SU-DHL-6 (cell line): ENCODE measurements around the gene GINS2.

Experiments used
- H2AFZ ChIP-seq: fragments of 200-600 bp; sonication (generic); 2 replicates; pipeline ENCODE4 v1.6.1; 2014; ENCODE audit warnings: low read depth, mild to moderate bottlenecking, moderate library complexity, mixed read lengths, antibody characterized with exemption, low read length; ENCODE audit not compliant: severe bottlenecking
- H3F3A ChIP-seq: fragments of 200-600 bp; shearing (Covaris generic); 2 replicates; pipeline ENCODE4 v1.6.0; 2016; ENCODE audit warnings: antibody characterized with exemption, mild to moderate bottlenecking; ENCODE audit not compliant: insufficient read depth
- H3K27ac ChIP-seq: fragments of 200-600 bp; sonication (generic); 2 replicates; pipeline ENCODE4 v1.5.1; 2016; ENCODE audit warnings: low read depth, mild to moderate bottlenecking, low read length, moderate library complexity, mixed read lengths
- H3K27me3 ChIP-seq: fragments of 200-600 bp; sonication (generic), shearing (Covaris generic); 2 replicates; pipeline ENCODE4 v1.6.0; 2014; ENCODE audit warnings: mild to moderate bottlenecking, low read length
- H3K36me3 ChIP-seq: fragments of 200-600 bp; sonication (generic); 2 replicates; pipeline ENCODE4 v1.6.1; 2014; ENCODE audit warnings: mild to moderate bottlenecking, low read length, mixed read lengths
- H3K4me2 ChIP-seq: fragments of 300-600, 200-600 bp; shearing (Covaris generic), sonication (generic); 2 replicates; pipeline ENCODE4 v1.6.0; 2014; ENCODE audit warnings: low read length, low read depth, mild to moderate bottlenecking; ENCODE audit not compliant: poor library complexity, severe bottlenecking
- H3K4me3 ChIP-seq: fragments of 200-600 bp; sonication (generic); 2 replicates; pipeline ENCODE4 v1.5.1; 2014; ENCODE audit warnings: antibody characterized with exemption, low read length, mild to moderate bottlenecking, mixed read lengths; ENCODE audit not compliant: insufficient read depth, poor library complexity, severe bottlenecking
- H3K79me2 ChIP-seq: fragments of 200-600 bp; sonication (generic); 2 replicates; pipeline ENCODE4 v1.6.1; 2014; ENCODE audit warnings: mild to moderate bottlenecking, low read length, moderate library complexity; ENCODE audit not compliant: insufficient read depth
- H3K9ac ChIP-seq: fragments of 200-600 bp; sonication (generic); 2 replicates; pipeline ENCODE4 v1.7.0; 2014; ENCODE audit warnings: mild to moderate bottlenecking, low read length
- H3K9me2 ChIP-seq: fragments of 200-600 bp; sonication (generic); replicated peaks from 2 replicates; pipeline ENCODE4 v1.6.1; 2014; ENCODE audit warnings: low read length; ENCODE audit not compliant: insufficient read depth
- H3K9me3 ChIP-seq: fragments of 200-600 bp; sonication (generic); 2 replicates; pipeline ENCODE4 v1.6.1; 2014; ENCODE audit warnings: low read length, mixed read lengths; ENCODE audit not compliant: insufficient read depth
- H4K20me1 ChIP-seq: fragments of 200-600 bp; sonication (generic); 2 replicates; pipeline ENCODE4 v1.6.1; 2014; ENCODE audit warnings: low read depth, mild to moderate bottlenecking, antibody characterized with exemption, low read length, moderate library complexity, mixed read lengths
- CTCF ChIP-seq: fragments of 200-600 bp; sonication (generic); IDR thresholded peaks from one replicate; pipeline ENCODE4 v1.5.1; 2017; ENCODE audit warnings: antibody characterized with exemption, mild to moderate bottlenecking, low read length, moderate library complexity; ENCODE audit not compliant: insufficient read depth, poor library complexity, severe bottlenecking
- EZH2phosphoT487 ChIP-seq: fragments of 200-600 bp; sonication (generic), shearing (Covaris generic); conservative IDR thresholded peaks from 2 replicates; pipeline ENCODE4 v1.6.1; 2018; ENCODE audit warnings: mild to moderate bottlenecking, antibody characterized with exemption, low read length, moderate library complexity, mixed read lengths

The GINS2 gene

GRCh38 chr16:85717393-85718152 is 28.8 kb upstream of the GINS2 start:
- TF ChIP-seq CTCF = peak; percentile 38
- TF ChIP-seq EZH2phosphoT487 = no peak
- Histone ChIP-seq H3K27ac (no peak overlapping the region), H3K9ac (no peak overlapping the region), H3F3A (no peaks in the 10 kb centered on the region), H4K20me1 (no peaks in the 10 kb centered on the region), H3K9me2 (no peaks in the 10 kb centered on the region), H3K36me3 (no peaks in the 10 kb centered on the region), H3K4me2 (no peak overlapping the region), H2AFZ (no peak overlapping the region), H3K4me3 (no peak overlapping the region), H3K9me3 (no peaks in the 10 kb centered on the region), H3K79me2 (no peaks in the 10 kb centered on the region), H3K27me3 (no peaks in the 10 kb centered on the region)

- Histone ChIP-seq H3K27ac (no peak overlapping the region), H4K20me1 (no peaks in the 10 kb centered on the region), H3K4me2 (no peak overlapping the region), H3K9ac (no peak overlapping the region), H3K9me2 (no peaks in the 10 kb centered on the region), H3K9me3 (no peaks in the 10 kb centered on the region), H3K79me2 (no peaks in the 10 kb centered on the region), H3F3A (no peaks in the 10 kb centered on the region), H3K27me3 (no peaks in the 10 kb centered on the region), H3K36me3 (no peaks in the 10 kb centered on the region), H2AFZ (no peak overlapping the region), H3K4me3 (no peak overlapping the region)
- TF ChIP-seq EZH2phosphoT487 (no peak), CTCF (no peak)
Measured at GRCh38 chr16:85716680-85717038, 27.9 kb upstream of the GINS2 start.

- no peaks in the 10 kb centered on the region for H3K9me2 ChIP-seq
- no peak overlapping the region for H3K9ac ChIP-seq
Measured at GRCh38 chr16:85716022-85716679, 27.4 kb upstream of the GINS2 start.

More at GRCh38 chr16:85716022-85716679, 27.4 kb upstream of the GINS2 start:
- Histone ChIP-seq H3K9me3 (no peaks in the 10 kb centered on the region), H3K27ac (no peak overlapping the region), H2AFZ (no peak overlapping the region), H3K79me2 (no peaks in the 10 kb centered on the region), H3K36me3 (no peaks in the 10 kb centered on the region), H3K4me3 (no peak overlapping the region), H3K27me3 (no peaks in the 10 kb centered on the region), H3K4me2 (no peak overlapping the region), H3F3A (no peaks in the 10 kb centered on the region), H4K20me1 (no peaks in the 10 kb centered on the region)
- TF ChIP-seq EZH2phosphoT487 (no peak), CTCF (no peak)
